Kidney (tissue), 14 donors: ENCODE results near the gene ADAM15. TPM values are rescaled to one million over a fixed set of nuclear protein-coding genes. Genes with fewer than 3 reads are reported as not detected.

Source experiments
- DNase-seq, 5 donors: peaks; one replicate each; pipeline ENCODE4 v3.0.0-alpha.2; 2013 to 2020
- FAIRE-seq: peaks from 2 replicates; lab custom pipeline; 2012; peaks lifted over from hg19 to GRCh38; lab: Jason Lieb, UNC
- H3K27ac ChIP-seq, 2 donors: one replicate each; pipeline ENCODE4 v1.7.0; 2013; ENCODE audit warnings: low read depth in 2 of 2, low read length in 2 of 2, inconsistent platforms in 1 of 2
- H3K27me3 ChIP-seq: one replicate; pipeline ENCODE4 v1.7.1; 2013; ENCODE audit warnings: low read length, inconsistent platforms; ENCODE audit not compliant: control insufficient read depth, insufficient read depth
- H3K36me3 ChIP-seq, 3 donors: one replicate each; pipeline versions ENCODE4 v1.7.0 to v1.7.1; 2013; ENCODE audit warnings: low read length in 3 of 3, control low read depth in 1 of 3, inconsistent platforms in 1 of 3; ENCODE audit not compliant: insufficient read depth in 3 of 3, control insufficient read depth in 2 of 3
- H3K4me1 ChIP-seq, 3 donors: one replicate each; pipeline versions ENCODE4 v1.7.0 to v1.7.1; 2013; ENCODE audit warnings: low read length in 3 of 3, inconsistent platforms in 1 of 3, low read depth in 1 of 3; ENCODE audit not compliant: control insufficient read depth in 2 of 3, insufficient read depth in 2 of 3
- H3K4me3 ChIP-seq, 3 donors: one replicate each; pipeline versions ENCODE4 v1.7.0 to v1.8.1; 2013; ENCODE audit warnings: low read length in 3 of 3, control low read depth in 1 of 3, inconsistent platforms in 1 of 3
- H3K9ac ChIP-seq, 3 donors: one replicate each; pipeline versions ENCODE4 v1.7.0 to v1.7.1; 2013; ENCODE audit warnings: low read length in 3 of 3, control low read depth in 1 of 3, inconsistent platforms in 1 of 3
- H3K9me3 ChIP-seq, 3 donors: one replicate each; pipeline versions ENCODE4 v1.7.0 to v1.7.1; 2013; ENCODE audit warnings: low read length in 3 of 3, control low read depth in 1 of 3, inconsistent platforms in 1 of 3; ENCODE audit not compliant: control insufficient read depth in 2 of 3, insufficient read depth in 1 of 3
- intact Hi-C: fragments of 100-400 bp; cut with DNase I; formaldehyde crosslinking; loops from one replicate; pipeline ENCODE4 v1.11.1; 2022
- polyA plus RNA-seq: library from polyadenylated mRNA; stranded (reverse); fragments of 350-450 nt; fragmentation: Illumina TruSeq; extraction: RNeasy Lipid Tissue Mini Kit (QIAGEN cat#74804); gene quantifications from one replicate; pipeline ENCODE4 v1.2.3, GENCODE V29; 2014; ENCODE audit warnings: low read depth, low replicate concordance; ENCODE audit not compliant: insufficient read depth
- total RNA-seq: library from RNA; stranded (reverse); fragmentation: NEBNext Ultra II Directional; extraction: Animal tissue kit (Norgen Biotek cat#: 25700); gene quantifications from one replicate; pipeline ENCODE4 v1.2.1, GENCODE V29; 2021
- TF ChIP-seq, protein P1 (sequence below): IDR thresholded peaks from 3 replicates; pipeline ENCODE4 v1.5.1; 2012; ENCODE audit warnings: mild to moderate bottlenecking, moderate library complexity, borderline replicate concordance; ENCODE audit not compliant: insufficient read depth; ENCODE audit errors: extremely low read depth
- donor health status: control.
- donor health status: control.
- donor health status: control.
- donor health status: control.
- donor health status: control.
- donor health status: DM: yes; HTN: yes; CAD: no.
- donor health status: Normal renal cell carcinoma (clear cell type).

ADAM15 gene
- total and polyA plus RNA-seq, 2 donors from 2014 or later: 68.4 to 152 TPM

DNA sequence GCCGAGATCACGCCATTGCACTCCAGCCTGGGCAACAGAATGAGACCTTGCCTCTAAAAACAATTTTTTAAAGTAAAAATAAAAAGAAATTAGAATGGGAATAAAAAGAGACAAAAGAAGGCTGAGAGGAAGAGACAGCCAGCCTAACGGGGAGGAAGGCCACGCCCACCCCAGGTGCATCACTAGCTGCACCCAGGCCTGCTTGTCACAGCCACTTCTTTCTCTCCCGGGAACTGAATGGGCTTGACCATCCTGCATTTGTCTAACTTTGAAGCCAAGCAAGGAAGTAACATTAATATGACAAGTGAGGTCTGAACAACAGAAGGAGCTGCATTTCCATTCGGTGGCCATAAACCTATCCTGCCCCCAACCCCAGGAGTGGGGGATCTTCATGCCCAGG, 55.7 kb downstream of the ADAM15 start:
- H3K4me1 ChIP-seq: peaks cover 0 to 7% (median 0%) of the 10 kb centered on the region in 3 donors
- no peak for FAIRE-seq
- no peak overlapping the region for H3K27ac ChIP-seq
- intact Hi-C loops: no loop called here
- DNase-seq: no peak
- no peaks in the 10 kb centered on the region for H3K36me3 ChIP-seq
- no peaks in the 10 kb centered on the region for H3K27me3 ChIP-seq
- TF ChIP-seq, protein P1, sequence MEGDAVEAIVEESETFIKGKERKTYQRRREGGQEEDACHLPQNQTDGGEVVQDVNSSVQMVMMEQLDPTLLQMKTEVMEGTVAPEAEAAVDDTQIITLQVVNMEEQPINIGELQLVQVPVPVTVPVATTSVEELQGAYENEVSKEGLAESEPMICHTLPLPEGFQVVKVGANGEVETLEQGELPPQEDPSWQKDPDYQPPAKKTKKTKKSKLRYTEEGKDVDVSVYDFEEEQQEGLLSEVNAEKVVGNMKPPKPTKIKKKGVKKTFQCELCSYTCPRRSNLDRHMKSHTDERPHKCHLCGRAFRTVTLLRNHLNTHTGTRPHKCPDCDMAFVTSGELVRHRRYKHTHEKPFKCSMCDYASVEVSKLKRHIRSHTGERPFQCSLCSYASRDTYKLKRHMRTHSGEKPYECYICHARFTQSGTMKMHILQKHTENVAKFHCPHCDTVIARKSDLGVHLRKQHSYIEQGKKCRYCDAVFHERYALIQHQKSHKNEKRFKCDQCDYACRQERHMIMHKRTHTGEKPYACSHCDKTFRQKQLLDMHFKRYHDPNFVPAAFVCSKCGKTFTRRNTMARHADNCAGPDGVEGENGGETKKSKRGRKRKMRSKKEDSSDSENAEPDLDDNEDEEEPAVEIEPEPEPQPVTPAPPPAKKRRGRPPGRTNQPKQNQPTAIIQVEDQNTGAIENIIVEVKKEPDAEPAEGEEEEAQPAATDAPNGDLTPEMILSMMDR: no peak
- no peak overlapping the region for H3K4me3 ChIP-seq
- H3K9me3 ChIP-seq: no peaks in the 10 kb centered on the region
- no peak overlapping the region for H3K9ac ChIP-seq

DNA sequence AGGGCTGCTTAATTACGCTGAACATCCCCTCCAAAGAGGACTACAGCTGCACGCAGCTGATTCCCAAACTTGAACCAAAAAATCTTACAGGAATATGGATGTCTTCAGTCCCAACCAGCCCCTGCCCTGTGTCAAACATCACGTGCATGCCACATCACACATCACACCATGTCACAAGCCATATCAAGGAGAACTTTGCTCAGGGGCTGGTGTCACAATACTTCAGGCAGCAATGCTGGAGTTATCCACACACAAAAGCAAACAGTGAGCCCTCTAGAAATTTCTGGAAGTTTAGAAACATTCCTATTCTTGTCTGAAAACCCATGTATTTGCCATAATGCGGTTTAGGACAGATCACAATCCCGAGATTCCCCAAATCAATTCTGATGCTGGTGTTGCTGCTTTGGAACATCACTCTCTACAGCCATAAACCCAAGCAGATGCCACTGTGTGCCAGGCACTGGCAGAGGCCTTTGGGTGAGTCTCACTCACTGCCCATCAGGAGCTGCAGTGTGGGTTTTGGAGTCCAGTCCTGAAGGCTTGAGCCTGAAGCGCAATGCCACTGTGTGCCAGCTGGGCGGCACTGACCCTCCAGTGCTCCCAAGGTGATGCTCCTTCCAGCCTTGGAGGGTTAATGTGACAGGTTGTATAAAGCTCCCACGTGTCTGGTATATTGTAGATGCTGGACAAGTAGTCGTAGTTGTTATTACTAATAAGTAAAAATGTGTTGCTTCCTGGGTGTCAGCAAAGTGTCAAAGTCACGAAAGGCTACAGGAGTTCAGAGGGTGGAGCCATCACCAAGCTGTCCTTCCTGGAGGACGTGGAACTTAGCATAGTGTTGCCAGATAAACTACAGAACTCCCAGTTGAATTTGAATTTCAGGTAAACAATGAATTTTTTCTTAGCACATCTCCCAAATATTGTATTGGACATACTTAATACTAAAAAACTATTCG, 56.5 kb downstream of the ADAM15 start:
- H3K9ac ChIP-seq: no peak overlapping the region
- DNase-seq: no peak
- H3K9me3 ChIP-seq: no peaks in the 10 kb centered on the region
- no peaks in the 10 kb centered on the region for H3K27me3 ChIP-seq
- no peaks in the 10 kb centered on the region for H3K36me3 ChIP-seq
- TF ChIP-seq, protein P1: no peak
- H3K4me1 ChIP-seq: peaks cover 0 to 7% (median 0%) of the 10 kb centered on the region in 3 donors
- H3K27ac ChIP-seq: no peak overlapping the region
- no peak for FAIRE-seq
- intact Hi-C loops: no loop called here
- H3K4me3 ChIP-seq: no peak overlapping the region

DNA sequence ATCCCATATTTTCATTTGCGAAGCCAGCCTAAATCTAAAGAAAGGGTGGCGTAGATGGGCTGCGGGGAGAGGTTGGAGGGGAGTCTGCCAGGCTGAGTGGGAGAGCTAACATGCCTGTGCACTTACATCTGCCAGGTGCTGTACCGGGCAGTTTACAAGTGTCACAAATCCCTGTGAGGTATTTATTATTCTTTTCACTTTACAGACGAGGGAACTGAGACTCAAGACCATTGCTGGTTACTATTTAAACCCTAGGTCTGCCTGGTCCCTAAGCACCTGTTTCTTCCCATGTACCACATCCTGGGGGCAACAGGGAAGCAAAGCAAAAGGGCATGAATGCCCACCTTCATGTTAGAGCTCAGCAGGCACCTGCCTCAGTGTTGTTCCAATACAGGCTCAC, 57.2 kb downstream of the ADAM15 start:
- Histone ChIP-seq H3K4me1 (peaks cover 0 to 7% (median 0%) of the 10 kb centered on the region in 3 donors), H3K9me3 (no peaks in the 10 kb centered on the region), H3K27ac (no peak overlapping the region), H3K36me3 (no peaks in the 10 kb centered on the region), H3K9ac (no peak overlapping the region), H3K27me3 (no peaks in the 10 kb centered on the region), H3K4me3 (no peak overlapping the region)
- no peak for FAIRE-seq
- TF ChIP-seq, protein P1: no peak
- DNase-seq: no peak
- intact Hi-C loops: no loop called here
